Astrocyte (in vitro differentiated cells and primary cell): Measurements from ENCODE around the gene RFX7.

Experiments
- EZH2 ChIP-seq: IDR thresholded peaks from 2 replicates; pipeline ENCODE4 v1.6.1; 2012; ENCODE audit warnings: mild to moderate bottlenecking, low read length, inconsistent platforms; ENCODE audit not compliant: insufficient read depth
- TF ChIP-seq, protein P1 (sequence below): IDR thresholded peaks from 2 replicates; pipeline ENCODE4 v1.5.1; 2011; ENCODE audit warnings: low read depth, mild to moderate bottlenecking, inconsistent platforms, low read length, moderate library complexity; ENCODE audit not compliant: insufficient read depth

DNA sequence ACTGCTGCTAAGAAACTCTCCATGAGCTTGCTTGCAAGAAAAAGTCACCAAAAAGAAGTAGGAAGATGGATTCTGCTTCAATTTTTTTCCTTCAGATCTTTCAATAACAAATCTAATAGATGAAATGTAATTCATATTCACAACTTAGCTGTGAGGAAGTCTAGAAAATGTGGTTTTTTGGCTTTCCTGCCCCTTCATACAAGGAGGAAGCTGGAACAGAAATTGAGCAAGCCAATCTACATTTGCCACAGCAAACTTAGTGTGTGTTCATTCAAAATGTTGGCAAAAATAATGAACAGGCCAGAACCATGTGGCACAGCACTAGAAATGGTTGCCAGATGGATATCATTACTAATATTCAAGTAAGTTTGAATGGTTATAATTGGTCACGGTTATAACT, 157.1 kb downstream of the RFX7 start:
- TF ChIP-seq, protein P1, sequence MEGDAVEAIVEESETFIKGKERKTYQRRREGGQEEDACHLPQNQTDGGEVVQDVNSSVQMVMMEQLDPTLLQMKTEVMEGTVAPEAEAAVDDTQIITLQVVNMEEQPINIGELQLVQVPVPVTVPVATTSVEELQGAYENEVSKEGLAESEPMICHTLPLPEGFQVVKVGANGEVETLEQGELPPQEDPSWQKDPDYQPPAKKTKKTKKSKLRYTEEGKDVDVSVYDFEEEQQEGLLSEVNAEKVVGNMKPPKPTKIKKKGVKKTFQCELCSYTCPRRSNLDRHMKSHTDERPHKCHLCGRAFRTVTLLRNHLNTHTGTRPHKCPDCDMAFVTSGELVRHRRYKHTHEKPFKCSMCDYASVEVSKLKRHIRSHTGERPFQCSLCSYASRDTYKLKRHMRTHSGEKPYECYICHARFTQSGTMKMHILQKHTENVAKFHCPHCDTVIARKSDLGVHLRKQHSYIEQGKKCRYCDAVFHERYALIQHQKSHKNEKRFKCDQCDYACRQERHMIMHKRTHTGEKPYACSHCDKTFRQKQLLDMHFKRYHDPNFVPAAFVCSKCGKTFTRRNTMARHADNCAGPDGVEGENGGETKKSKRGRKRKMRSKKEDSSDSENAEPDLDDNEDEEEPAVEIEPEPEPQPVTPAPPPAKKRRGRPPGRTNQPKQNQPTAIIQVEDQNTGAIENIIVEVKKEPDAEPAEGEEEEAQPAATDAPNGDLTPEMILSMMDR: no peak
- TF ChIP-seq EZH2: no peak
